Skin of body (tissue), 2 donors: ENCODE results near the gene CFAP100. TPM values are rescaled to one million over a fixed set of nuclear protein-coding genes. Genes with fewer than 3 reads are reported as not detected.

Source experiments
- DNase-seq: peaks from one replicate; lab custom pipeline; 2025; lab: John Stamatoyannopoulos, UW
- total RNA-seq: library from RNA; depleted of rRNA; stranded (reverse); fragments of >200 nt; gene quantifications from one replicate; pipeline ENCODE4 v1.2.3, GENCODE V29; 2014

CFAP100 gene
- total RNA-seq, 1 donor from 2014 or later = not detected

DNA sequence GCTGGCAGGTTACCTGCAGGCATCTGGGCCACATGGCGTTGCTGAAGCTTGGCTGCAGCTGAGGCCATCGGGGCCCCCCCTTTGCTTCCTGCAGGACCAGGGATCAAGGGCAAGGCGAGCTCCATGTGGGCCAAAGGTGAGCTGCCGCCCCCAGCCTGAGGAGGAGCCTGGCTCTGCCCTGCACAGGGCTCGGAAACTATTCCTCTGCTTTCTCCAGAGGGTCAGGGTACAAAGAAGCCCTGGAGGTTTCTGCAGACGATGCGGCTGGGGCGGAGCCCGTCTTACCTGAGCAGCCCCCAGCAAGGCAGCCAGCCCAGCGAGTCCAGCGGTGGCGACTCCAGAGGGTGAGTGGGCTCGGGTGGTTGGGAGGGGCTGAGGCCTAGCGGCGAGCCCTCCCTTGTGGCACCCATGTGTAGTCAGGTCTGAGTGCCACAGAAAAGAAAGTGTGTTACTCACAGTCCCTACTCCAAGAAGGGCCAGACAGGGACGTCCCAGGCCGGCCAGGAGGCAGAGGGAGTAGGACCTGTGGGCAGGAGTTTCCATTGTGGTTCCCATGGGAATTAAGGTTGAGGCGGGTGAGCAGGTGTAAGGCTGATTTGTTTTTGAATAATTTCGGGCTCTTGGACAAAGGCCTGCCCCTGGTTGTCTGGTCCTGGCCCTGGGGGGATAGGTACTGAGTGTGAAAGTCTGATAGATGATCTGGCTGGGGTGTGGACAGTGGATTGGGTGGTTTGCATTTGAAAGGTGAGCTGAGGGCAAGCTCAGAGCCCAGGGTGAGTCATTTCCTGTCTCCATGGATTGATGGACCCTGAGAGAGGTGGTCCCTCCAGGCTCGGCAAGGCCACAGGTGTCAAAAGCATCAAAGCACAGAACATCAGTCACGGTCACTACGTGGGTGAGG, 25.4 kb downstream of the CFAP100 start:
- DNase-seq = no peak

DNA sequence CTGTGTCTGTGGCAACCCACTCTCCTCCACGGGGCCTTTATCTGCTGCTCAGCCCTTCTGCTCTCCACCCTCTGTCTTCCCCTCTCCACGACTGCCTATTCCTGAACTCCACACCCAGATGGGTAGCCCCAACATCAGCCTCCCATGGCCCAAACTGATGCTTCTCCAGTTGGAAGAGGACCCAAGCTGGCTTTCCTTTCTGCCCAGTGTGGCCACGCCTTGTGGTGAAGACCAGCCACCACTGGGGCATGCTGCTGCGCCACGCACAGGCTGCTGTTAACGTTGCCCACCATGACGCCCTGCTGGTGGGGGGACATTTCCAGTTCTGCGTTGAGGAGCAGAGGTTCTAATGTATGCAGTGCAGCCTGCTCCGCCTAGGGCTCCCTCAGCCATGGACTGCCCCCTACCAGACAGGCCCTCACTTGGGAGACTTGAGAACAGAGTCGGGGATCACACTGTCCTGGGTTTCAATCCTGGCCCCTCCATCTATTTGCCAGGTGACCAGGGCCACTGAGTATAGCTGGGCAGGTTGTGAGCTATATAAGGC, 26.9 kb downstream of the CFAP100 start:
- DNase-seq = no peak

DNA sequence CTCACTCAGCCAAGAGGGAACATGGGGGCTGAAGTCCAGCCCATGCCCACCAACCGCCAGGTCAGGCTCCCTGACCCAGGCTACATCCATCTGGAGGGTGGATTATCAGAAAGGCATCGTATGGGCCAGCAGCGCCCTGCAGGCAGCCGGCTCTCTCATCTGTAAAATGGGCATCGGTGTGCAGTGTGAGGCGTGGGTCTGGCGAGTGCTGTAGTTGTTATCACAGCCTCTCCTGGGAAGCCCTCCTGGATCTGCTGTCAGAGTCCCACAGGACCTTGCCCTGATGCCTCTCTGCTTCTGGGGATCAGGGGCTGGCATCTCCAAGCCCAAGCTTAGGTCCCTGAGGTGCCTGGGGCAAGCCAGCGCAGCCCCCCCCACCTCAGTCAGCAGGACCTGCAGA, 27.4 kb downstream of the CFAP100 start:
- no peak for DNase-seq

DNA sequence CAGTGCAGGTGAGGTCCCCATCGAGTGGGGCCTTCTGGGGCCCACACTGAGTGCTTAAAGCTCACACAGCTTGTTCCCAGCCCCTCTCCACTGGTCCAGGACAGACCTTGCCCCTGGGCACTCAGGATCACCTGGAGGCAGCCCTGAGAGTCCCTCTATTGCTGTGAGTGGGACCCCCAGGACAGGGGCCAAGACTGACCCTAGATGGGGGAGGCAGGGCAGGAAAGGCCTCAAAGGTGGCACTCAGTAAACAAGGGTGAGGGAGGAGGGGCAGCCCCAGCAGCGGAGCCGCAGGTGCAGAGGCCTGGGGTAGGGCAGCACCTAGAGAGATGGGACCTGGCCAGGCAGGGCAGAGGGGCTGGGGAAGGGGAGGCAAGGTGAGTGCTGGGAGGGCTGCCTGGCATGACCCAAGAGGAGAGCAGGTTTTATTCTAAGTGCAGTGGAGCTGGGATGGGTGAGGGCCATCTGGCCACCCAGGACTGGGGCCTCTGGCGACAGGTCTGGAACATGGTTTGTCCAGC, 27.9 kb downstream of the CFAP100 start:
- no peak for DNase-seq

DNA sequence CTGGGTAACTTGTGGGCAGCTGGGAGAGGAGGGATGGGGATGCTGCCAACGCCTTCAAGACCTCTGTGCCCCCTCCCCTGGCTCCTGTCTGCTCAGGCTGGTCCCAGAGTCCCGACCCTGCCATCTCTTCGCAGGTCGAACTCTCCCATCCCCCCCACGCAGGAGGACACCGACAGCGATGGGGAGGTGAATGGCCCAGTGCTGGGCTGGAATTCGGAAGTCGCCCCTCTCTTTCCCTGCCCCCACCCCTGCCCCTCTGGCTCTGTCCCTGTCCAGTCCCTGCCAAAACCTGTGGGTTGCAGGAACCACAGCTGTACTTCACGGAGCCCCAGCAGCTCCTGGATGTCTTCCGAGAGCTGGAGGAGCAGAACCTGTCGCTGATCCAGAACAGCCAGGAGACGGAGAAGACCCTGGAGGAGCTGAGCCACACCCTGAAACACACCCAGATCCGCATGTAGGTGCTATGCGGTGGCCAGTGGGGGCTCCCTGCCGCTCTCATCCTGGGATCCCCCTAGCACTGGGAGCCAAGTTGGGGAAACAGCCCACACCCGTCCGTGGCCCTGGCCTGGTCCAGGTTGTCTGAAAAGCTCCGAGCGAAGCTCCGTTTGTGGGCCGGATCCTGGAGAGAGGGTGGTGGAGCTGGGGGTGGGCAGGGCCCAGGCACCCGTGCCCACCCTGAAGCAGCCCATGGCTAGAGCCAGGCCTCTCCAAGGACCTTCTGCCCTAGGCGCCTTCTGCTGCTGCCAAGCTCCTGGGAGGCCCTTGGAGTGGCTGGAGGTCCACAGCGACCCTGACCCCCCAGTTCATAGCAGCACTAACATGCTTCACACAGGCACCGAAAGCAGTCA, 28.7 kb downstream of the CFAP100 start:
- DNase-seq = no peak

DNA sequence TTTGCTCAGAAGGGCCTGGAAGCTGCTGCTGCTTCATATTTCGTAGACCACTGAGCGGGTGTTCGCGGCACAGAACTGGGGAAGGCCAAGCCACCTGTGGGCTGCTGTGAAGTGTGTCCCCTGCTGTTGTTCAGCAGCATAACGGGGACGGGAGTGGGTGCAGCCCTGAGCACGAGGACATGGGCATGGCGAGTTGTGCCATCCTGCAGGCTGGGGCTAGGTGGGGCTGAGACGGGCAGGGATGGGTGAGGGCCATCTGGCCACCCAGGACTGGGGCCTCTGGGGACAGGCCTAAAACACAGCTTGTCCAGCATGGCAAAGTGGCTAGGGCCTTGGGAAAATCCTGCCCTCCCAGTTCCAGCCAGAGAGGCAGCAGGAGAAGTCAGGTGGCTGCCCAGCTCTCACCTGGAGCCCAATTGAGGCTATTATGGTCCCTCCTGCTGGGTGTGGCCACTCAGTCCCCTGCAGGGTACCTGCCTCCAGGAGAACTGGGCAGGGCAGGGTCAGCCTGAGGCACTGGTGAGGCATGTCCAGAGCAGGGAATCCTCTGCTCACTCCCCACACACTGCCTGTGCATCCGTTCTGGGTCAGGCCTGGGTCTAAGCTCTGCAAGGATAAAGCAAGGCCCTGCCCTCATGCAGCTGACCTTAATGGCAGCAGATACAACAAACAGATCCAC, 29.5 kb downstream of the CFAP100 start:
- DNase-seq = no peak

DNA sequence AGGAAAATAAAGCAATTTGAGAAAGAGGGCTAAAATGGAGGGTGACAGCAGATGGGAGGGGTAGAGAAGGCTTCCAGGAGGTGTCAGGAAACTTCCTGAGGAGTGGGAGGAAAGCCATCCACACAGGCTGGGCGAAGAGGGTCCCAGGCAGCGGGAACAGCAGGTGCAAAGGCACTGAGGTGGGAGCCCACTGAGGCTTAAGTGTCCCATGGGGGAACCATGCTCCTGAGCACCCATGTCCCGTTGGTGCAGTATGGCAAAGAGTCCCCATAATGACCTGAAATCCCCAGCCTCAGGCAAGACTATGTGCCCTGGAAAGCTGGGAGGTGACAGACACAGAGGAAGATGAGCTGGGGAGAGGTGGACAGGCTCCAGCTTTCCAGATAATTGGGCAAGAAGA, 30.0 kb downstream of the CFAP100 start:
- no peak for DNase-seq

DNA sequence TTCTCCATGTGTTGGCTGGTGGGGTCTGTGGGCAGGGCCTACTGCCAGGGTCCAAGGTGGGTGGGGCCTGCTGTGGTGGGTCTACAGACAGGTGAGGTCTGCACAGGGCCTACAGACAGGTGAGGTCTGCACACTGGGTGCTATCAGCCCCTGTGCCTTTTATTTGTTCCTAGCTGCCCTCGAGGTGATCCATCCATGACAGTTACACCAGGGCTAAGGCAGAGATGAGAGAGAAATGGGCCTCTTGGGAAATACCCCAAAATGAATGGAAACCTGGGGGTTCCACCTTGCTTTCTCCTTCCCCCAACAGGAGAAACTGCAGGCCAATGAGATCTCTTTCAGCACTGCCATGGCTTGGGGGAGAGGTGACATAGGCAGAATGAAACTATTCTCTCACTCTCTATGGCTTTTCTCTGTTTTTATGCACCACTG, 36.4 kb downstream of the CFAP100 start:
- DNase-seq = no peak

DNA sequence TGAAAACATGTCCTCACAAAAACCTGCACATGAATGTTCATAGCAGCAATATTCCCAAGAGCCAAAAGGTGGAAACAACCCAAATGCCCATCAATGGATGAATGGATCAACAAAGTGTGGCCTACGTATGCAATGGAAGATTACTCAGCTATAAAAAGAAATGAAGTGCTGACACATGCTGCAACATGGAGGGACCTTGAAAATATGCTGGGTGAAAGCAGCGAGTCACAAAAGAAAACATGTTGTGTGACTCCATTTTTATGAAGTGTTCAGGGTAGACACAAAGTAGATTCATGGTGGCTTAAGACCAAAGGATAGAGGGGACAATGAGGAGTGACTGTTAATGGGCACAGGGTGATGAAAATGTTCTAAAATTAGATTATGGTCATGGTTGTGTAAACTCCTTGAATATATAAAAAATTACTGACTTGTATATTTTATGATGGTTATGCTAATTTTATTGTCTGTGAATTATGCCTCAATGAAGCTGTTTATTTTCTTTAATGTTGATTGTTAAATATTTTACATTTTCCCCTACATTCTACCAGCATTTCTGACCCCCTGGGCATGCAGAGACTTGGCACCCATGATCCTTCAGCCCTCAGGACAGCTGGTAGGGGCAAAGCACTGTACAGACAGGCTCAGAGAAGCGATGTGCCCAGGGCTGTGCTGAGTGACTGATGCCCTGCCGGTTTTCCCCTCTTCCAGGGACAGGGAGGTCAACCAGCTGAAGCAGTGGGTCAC, 37.8 kb downstream of the CFAP100 start:
- DNase-seq = no peak

DNA sequence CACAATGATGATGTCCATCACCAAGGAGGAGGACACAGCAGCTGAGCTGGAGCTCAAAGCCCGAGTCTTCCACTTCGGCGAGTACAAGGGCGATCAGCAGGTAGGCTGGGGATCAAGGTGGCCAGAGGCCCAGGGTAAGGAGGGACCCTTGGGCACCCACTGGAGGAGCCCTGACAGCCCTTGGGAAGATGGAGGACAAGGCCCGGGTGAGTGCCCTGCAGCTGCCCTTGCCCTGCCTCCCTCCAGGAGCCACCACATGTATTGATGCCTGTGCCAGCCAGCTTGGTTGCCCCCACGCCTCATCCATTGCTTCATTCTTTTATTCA, 38.4 kb downstream of the CFAP100 start:
- DNase-seq = no peak

DNA sequence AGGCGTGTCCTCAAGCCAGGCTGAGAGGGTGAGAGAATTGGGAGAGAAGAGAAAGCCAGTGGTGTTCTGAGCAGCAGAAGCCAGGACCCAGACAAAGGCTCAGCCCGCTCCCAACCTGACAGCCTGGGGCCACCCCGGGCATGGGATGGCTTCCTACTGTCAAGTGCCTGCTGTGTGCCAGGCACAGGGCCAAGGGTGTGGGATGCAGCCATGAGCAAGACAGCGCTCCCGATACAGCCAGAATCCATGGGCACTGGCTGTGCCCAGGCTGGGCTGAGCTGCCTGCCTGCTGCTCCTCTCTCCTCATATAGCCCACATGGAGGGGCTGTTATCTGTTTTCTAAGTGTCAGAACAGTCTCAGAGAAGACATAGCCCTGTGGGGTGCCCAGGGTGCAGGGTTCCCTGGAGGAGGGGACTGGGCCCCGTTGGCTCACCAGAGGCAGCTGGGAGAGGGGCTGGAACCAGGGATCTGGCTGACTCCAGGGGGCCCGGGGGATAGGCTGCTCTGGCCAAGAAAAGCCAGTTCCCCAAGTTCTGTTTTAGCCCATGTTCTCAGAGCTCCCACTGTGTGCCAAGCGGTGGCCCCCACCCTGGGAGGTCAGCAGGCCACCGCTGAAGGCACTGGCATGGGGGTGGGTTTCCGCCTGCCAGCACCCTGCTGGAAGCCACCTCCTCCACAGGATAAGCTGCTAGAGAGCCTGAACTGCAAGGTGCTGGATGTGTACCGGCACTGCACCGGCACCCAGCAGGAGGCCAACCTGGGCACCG, 39.0 kb downstream of the CFAP100 start:
- no peak for DNase-seq

DNA sequence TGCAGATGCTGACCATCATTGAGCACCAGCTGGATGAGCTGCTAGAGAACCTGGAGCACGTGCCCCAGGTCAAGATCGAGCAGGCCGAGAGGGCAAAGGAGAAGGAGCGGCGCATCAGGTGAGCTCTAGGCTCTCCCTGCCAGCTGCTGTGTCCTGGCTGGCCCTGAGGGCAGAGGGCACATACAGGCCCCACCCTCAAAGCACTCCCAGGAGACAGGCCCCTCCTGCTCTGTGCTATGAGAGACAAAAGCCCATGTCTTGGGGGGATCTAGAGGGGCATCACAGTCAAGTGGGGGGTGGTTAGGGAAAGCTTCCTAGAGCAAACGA, 39.5 kb downstream of the CFAP100 start:
- DNase-seq = no peak

DNA sequence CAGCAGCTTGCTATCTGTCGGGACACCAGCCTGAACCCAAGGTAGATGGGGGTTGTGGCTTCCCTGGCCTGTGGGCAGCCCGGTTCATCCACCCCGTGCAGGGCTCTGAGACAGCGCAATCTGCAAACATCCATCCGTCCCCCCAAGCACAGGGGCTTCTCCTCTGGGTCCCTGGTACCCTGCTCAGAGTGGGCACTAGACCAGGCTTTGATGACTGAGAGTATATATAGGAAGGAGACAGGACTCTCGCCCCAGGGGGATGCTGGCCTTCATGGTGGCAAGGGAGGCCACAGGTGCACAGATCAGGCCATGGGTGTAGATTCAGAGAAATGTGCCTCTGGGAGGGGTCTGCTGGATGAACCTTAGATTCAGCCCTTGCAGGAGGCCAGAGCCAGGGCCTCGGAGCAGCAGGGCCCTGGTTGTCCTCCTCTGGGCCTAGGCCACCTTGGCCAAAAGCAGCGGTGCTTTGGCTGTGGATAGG, 40.3 kb downstream of the CFAP100 start:
- DNase-seq = no peak

DNA sequence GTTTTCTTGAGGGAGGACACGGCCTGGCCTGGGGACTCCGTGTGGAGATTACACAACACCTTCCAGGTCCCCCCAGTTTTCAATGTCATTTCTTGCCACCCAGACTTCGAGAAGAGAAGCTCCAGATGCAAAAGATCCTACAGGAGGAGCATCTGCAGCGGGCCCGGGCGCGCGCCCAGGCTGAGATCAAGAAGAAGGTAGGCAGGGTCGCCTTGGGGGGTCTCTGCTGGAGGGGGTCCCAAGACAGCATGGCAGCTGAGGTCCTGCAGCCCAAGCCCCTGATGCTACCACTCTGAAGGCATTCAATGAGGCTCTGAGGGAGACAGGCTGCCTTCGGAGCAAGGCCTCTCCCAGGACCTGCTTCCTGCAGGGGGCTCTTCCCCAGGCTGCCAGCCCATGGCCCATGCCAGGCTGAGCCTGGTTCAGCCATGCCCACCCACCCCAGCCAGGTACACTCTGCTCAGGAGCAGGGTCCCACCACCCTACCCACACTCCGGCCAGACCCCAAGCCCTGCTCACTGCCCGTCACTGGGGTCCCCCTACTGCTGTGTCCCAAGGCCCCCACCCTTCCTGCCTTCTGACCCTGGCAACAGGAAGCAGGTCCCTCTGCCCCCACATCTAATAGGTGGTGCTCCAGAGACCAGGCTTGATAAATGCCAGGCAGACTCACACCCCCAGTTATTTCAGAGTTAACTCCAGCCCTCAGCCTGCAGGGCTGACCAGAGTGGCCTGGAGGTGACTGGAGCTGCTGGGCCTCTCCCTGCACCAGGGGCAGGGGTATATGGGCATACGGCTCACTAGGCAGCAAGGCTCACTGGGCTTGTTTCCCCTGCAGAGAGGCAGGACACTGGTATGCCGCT, 41.0 kb downstream of the CFAP100 start:
- DNase-seq = no peak

DNA sequence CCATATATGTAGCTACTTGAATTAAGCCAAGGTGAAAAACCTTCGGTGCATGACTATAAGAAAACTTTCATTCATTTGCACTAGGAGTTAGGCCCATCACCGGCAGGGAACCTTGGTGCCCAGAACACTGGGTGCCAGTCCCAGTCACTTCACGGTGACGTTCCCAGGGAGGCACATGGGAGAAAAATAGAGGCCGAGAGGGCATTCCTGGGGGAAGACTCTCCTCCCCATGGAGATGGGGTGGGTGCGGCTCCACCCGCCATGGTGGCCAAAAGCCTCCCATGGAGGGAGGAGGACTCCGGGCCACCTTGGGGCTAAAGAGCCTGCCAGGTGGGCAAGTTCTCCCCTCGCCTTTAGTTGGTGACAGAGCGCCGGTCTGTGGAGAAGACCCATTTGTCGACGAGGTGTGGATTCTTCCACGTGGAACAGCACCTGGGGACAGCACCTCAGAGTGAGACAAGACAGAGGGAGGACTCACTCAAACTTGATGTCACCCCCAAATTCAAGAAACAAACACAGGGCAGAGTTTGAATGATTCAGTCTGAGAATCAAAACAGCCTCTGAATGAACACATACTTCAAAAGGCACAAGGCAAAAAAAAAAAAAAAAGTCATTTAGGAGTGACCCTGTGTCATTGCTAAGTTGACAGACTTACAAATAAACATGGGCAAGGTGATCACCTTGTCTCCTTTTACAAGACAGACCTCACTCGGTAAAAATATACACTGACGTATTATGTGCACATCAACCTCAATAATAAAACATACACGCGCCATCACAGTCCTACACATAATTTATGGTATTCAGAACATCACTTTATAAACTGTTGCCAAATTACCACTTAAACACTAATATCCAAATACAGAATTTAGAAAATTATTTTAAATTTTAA, 42.4 kb downstream of the CFAP100 start:
- no peak for DNase-seq

DNA sequence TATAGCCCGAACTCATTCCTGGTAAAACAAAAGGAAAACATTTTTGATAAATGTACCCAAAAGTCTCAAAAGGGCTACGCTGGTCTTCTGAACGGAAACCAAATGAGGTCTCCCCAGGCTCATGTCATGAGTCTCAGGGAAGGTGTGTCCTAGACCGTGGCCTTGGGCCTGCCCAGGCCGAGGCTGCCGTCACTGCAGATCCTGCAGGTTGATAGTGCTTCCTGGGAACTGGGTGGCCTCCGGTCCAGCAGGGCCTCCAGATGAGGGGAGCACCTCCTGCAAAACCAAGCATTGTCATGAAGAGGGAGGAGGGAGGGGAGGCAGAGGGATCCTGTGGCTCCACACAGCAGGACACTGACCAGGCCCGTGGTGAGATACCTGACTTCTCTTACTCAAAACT, 43.5 kb downstream of the CFAP100 start:
- no peak for DNase-seq

DNA sequence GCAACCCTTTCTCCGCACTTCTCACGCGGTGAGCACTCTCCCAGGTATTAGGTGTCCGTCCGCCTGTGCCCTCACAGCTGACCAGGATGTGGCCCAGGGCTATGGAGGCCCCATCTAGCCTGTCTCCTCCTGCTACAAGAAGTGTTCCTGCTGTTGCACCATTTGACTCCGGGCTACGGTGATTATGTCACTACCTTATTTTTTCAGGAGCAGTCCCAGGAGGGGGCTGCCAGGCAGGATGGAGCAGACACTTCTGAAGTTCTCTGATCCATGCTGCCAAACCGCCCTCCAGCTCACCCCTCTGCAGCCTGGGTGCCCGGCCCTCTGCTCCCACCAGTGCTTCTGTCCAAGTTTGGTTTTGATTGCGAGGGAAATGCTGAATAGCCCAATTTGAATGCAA, 44.0 kb downstream of the CFAP100 start:
- no peak for DNase-seq

DNA sequence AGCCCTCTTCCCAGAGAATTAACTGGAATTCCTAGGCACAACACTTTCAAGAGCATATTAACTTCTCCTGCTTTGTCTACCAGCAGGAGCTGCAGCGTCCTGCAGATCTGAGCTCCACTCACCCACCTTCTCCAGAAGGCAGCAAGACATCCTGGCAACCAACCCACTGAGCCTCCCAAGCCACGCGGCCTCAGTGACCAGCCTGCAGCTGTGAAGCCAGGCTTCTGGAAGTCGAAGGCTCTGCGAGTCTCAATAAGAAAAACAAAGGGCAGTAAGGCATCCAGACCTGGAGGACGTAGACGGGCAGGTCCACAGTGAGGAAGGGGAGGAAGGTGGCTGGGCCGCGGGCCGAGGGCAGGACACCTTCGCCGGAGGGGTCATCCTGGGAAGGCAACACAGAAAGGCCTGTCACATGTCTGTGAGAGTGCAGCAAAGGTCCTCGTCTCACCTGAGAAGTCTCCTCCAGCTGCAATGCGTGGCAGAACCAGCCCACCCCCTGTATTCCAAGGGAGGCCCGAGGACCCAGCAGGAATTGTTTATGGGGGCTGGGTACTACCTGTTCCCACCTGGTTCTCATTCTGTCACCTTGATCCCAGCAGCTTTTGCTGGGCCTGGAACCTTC, 44.7 kb downstream of the CFAP100 start:
- DNase-seq = no peak
